Endodermal cell (in vitro differentiated cells): ENCODE measurements around the gene CHN2. TPM values are rescaled to one million over a fixed set of nuclear protein-coding genes. Genes with fewer than 3 reads are reported as not detected.

Source experiments
- DNase-seq: peaks from one replicate; pipeline ENCODE4 v3.0.0-alpha.2; 2017
- H3K27ac ChIP-seq: 2 replicates; pipeline ENCODE4 v1.5.1; 2013; ENCODE audit warnings: mild to moderate bottlenecking, low read depth, low read length, moderate library complexity
- H3K27me3 ChIP-seq: 2 replicates; pipeline ENCODE4 v1.6.1; 2013; ENCODE audit warnings: mild to moderate bottlenecking, low read length, moderate library complexity; ENCODE audit not compliant: insufficient read depth, control insufficient read depth, poor library complexity, severe bottlenecking
- H3K36me3 ChIP-seq: 2 replicates; pipeline ENCODE4 v1.7.0; 2013; ENCODE audit warnings: mild to moderate bottlenecking, low read length, moderate library complexity; ENCODE audit not compliant: control insufficient read depth, insufficient read depth
- H3K4me1 ChIP-seq: one replicate; pipeline ENCODE4 v1.7.0; 2013; ENCODE audit warnings: low read length; ENCODE audit not compliant: control insufficient read depth, insufficient read depth
- H3K4me3 ChIP-seq: 2 replicates; pipeline ENCODE4 v1.5.1; 2013; ENCODE audit warnings: mild to moderate bottlenecking, low read length, moderate library complexity
- H3K9ac ChIP-seq: 2 replicates; pipeline ENCODE4 v1.6.1; 2013; ENCODE audit warnings: mild to moderate bottlenecking, low read length, moderate library complexity; ENCODE audit not compliant: poor library complexity, severe bottlenecking; ENCODE audit errors: extremely low read depth
- H3K9me3 ChIP-seq: 2 replicates; pipeline ENCODE4 v1.6.1; 2013; ENCODE audit warnings: mild to moderate bottlenecking, low read length, moderate library complexity; ENCODE audit not compliant: control insufficient read depth
- H3K27ac Mint-ChIP-seq: 2 replicates; pipeline ENCODE4 v1.8.0; 2020; ENCODE audit warnings: mixed read lengths
- H3K27me3 Mint-ChIP-seq: 2 replicates; pipeline ENCODE4 v1.8.0; 2021; ENCODE audit warnings: mild to moderate bottlenecking, mixed read lengths; ENCODE audit not compliant: insufficient read depth
- H3K36me3 Mint-ChIP-seq: 2 replicates; pipeline ENCODE4 v1.8.0; 2020; ENCODE audit warnings: low read depth, mixed read lengths
- H3K4me1 Mint-ChIP-seq: 2 replicates; pipeline ENCODE4 v1.8.0; 2020; ENCODE audit warnings: mixed read lengths
- H3K4me3 Mint-ChIP-seq: 2 replicates; pipeline ENCODE4 v1.8.0; 2020; ENCODE audit warnings: mild to moderate bottlenecking, moderate library complexity, mixed read lengths
- H3K9me3 Mint-ChIP-seq: 2 replicates; pipeline ENCODE4 v1.8.0; 2020; ENCODE audit warnings: mild to moderate bottlenecking, mixed read lengths
- WGBS, 2 experiments: methylation state at CpG; one replicate each; pipeline versions ENCODE4 v1.1.5 to v1.1.7; 2013; ENCODE audit warnings: missing lambda C conversion rate in 2 of 2, mixed read lengths in 1 of 2; ENCODE audit not compliant: insufficient coverage in 1 of 2, insufficient read length in 1 of 2; 5-methylcytosine and 5-hydroxymethylcytosine counted together
- total RNA-seq, 2 donors: library from RNA; stranded (reverse); fragmentation: NEBNext Ultra II Directional in 1 of 2; extraction: Animal tissue kit (Norgen Biotek cat#: 25700) in 1 of 2; gene quantifications; 2 replicates in 1 of 2; 3 replicates in 1 of 2; pipeline ENCODE4 v1.2.1, GENCODE V29; 2021
- TF ChIP-seq, protein P1 (sequence below): fragments of 200-600 bp; sonication (generic); conservative IDR thresholded peaks from 2 replicates; pipeline ENCODE4 v1.5.0; 2021; ENCODE audit warnings: antibody characterized with exemption, mild to moderate bottlenecking

Gene CHN2
- total RNA-seq, 2 donors from 2014 or later, result 14.0 to 14.1 TPM

- 100% methylated on average over 2 of the region's 2 CpGs for WGBS, 2 experiments
- DNase-seq, result no peak
Observed at GRCh38 chr7:29229066-29229465, 34.5 kb downstream of the CHN2 start.

DNA sequence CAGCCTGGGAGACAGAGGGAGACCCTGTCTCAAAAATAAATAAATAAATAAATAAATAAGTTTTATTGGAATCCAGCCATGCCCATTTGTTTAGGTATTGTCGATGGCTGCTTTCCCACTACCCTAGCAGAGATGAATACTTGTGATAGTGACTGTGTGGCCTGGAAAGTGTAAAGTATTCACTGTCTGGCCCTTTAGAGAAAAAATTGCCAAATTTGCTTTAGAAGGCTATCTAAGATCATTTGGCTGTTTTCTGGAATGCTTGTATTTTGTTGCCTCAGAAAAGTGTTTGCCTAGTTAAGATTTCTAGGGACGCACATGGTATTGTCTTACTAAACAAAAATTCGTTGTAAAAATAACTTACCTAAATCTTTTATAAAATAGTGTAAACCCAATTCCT, 35.4 kb downstream of the CHN2 start:
- Histone ChIP-seq H3K27ac (no peak overlapping the region), H3K9me3 (no peaks in the 10 kb centered on the region), H3K36me3 (no peaks in the 10 kb centered on the region), H3K4me1 (peaks cover 8% of the 10 kb centered on the region), H3K4me3 (no peak overlapping the region), H3K27me3 (no peaks in the 10 kb centered on the region), H3K9ac (no peak overlapping the region)
- Mint-ChIP-seq H3K36me3 (peaks cover 2% of the 10 kb centered on the region), H3K9me3 (peaks cover 8% of the 10 kb centered on the region), H3K4me3 (no peak overlapping the region), H3K4me1 (peaks cover 39% of the 10 kb centered on the region), H3K27ac (no peak overlapping the region), H3K27me3 (no peaks in the 10 kb centered on the region)
- no peak for DNase-seq
- 80 to 96% methylated on average over 1 to 3 of the region's 3 CpGs for WGBS, 2 experiments
- TF ChIP-seq, protein P1, sequence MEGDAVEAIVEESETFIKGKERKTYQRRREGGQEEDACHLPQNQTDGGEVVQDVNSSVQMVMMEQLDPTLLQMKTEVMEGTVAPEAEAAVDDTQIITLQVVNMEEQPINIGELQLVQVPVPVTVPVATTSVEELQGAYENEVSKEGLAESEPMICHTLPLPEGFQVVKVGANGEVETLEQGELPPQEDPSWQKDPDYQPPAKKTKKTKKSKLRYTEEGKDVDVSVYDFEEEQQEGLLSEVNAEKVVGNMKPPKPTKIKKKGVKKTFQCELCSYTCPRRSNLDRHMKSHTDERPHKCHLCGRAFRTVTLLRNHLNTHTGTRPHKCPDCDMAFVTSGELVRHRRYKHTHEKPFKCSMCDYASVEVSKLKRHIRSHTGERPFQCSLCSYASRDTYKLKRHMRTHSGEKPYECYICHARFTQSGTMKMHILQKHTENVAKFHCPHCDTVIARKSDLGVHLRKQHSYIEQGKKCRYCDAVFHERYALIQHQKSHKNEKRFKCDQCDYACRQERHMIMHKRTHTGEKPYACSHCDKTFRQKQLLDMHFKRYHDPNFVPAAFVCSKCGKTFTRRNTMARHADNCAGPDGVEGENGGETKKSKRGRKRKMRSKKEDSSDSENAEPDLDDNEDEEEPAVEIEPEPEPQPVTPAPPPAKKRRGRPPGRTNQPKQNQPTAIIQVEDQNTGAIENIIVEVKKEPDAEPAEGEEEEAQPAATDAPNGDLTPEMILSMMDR, result no peak

More at GRCh38 chr7:29229066-29229465, 34.5 kb downstream of the CHN2 start:
- Mint-ChIP-seq H3K27ac (no peak overlapping the region), H3K4me1 (peaks cover 36% of the 10 kb centered on the region), H3K4me3 (no peak overlapping the region), H3K9me3 (peaks cover 5% of the 10 kb centered on the region), H3K27me3 (no peaks in the 10 kb centered on the region), H3K36me3 (peaks cover 2% of the 10 kb centered on the region)
- TF ChIP-seq, protein P1, result no peak
- Histone ChIP-seq H3K27me3 (no peaks in the 10 kb centered on the region), H3K36me3 (no peaks in the 10 kb centered on the region), H3K27ac (no peak overlapping the region), H3K9me3 (no peaks in the 10 kb centered on the region), H3K4me1 (peaks cover 8% of the 10 kb centered on the region), H3K4me3 (no peak overlapping the region), H3K9ac (no peak overlapping the region)

DNA sequence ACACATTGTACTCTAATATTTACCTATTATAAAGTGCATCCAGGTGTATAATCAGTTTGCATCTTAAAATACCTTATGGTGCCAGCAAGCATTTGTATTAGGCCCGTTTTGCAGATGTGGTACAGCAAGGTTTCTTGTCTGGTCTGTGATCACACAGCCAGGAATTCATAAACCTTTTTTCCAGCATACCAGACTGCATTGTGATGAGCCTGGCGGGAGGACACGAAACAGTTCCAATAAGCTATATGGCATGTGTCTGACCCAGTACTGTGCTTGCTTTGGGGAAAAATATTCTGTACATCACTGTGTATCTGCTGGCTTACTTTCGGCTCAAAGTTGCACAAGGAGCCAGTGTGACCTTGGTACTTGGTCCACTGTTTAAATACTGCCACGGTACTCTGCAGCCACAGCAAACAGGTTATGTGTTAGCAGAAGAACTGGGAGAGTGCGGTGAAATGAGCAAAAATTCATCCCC, 36.3 kb downstream of the CHN2 start:
- 94 to 97% methylated on average over 6 of the region's 6 CpGs for WGBS, 2 experiments
- H3K27ac ChIP-seq, result no peak overlapping the region
- H3K4me1 Mint-ChIP-seq, result peaks cover 30% of the 10 kb centered on the region
- H3K4me1 ChIP-seq, result peaks cover 5% of the 10 kb centered on the region
- H3K9me3 Mint-ChIP-seq, result peaks cover 8% of the 10 kb centered on the region
- TF ChIP-seq, protein P1, result no peak
- H3K36me3 ChIP-seq, result no peaks in the 10 kb centered on the region
- no peak overlapping the region for H3K4me3 ChIP-seq
- no peaks in the 10 kb centered on the region for H3K27me3 Mint-ChIP-seq
- no peak for DNase-seq
- H3K9ac ChIP-seq, result no peak overlapping the region
- no peak overlapping the region for H3K27ac Mint-ChIP-seq
- no peak overlapping the region for H3K4me3 Mint-ChIP-seq
- H3K9me3 ChIP-seq, result no peaks in the 10 kb centered on the region
- H3K36me3 Mint-ChIP-seq, result peaks cover 2% of the 10 kb centered on the region
- H3K27me3 ChIP-seq, result no peaks in the 10 kb centered on the region
